ENCODE data around the gene SNAPC1.

- TF ChIP-seq TAF1 (IDR thresholded peaks at IDR 0.05; ENCODE audit: borderline replicate concordance, low read depth, low read length) (no peak), POLR2AphosphoS5 (IDR thresholded peaks at IDR 0.05; ENCODE audit: low read depth, low read length) (no peak)
Observed at GRCh38 chr14:61720741-61721140, 41.5 kb upstream of the SNAPC1 start.
